ENCODE measurements around the gene ZNF785. TPM values are rescaled to one million over a fixed set of nuclear protein-coding genes. Genes with fewer than 3 reads are reported as not detected.
"Not testable (repeated sequence)": the region's sequence is repeated elsewhere in the genome, so short reads cannot be mapped to it uniquely, and the experiment has no call there.

ZNF785 gene
- total and polyA plus RNA-seq, 4 donors = 3.1 to 21.8 (median 8.6) TPM

- H3K4me1 ChIP-seq (ENCODE audit: control insufficient read depth in 1 of 2, insufficient read depth in 2 of 2, low read length in 2 of 2); DNase-seq; H3K9me3 ChIP-seq (ENCODE audit: control insufficient read depth, low read length); ATAC-seq (ENCODE audit: low FRiP score); H3K36me3 ChIP-seq (ENCODE audit: control insufficient read depth in 1 of 2, insufficient read depth in 2 of 2, low read length in 1 of 2); H3K27me3 ChIP-seq (ENCODE audit: control insufficient read depth in 1 of 2, insufficient read depth in 2 of 2, low read length in 1 of 2); H3K27ac ChIP-seq (ENCODE audit: low read depth in 1 of 2, low read length in 2 of 2); H3K4me3 ChIP-seq (ENCODE audit: low read length in 2 of 2): not testable (repeated sequence)
- intact Hi-C loops (cut with DNase I) = loop anchor here (5.0 to 10.0 kb wide), 2 partner anchors 43 to 55 kb away; partner anchors contain the start of gene ZNF747 (in 1 of the 2)
- WGBS, 2 donors = 87 to 88% methylated on average over 2 of the region's 2 CpGs
Measured at GRCh38 chr16:30589582-30589981, 4.1 kb upstream of the ZNF785 start.

DNA sequence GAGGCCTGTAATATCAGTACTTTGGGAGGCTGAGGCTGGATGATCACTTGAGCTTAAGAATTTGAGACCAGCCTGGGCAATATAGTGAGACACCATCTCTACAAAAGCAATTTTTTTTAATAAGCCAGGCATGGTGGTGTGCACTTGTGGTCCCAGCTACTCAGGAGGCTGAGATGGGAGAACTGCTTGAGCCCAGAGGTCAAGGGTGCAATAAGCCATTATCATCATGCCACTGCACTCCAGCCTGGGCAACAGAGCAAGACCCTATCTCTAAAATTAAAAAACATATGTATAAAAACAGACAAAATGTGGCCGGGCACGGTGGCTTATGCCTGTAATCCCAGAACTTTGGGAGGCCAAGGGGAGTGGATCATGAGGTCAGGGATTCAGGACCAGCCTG, 3.2 kb upstream of the ZNF785 start:
- WGBS, 2 donors = 92 to 94% methylated on average over 2 of the region's 2 CpGs
- no peak overlapping the region for H3K4me3 ChIP-seq (ENCODE audit: low read length in 2 of 2)
- H3K27me3 ChIP-seq (ENCODE audit: control insufficient read depth in 1 of 2, insufficient read depth in 2 of 2, low read length in 1 of 2) = no peaks in the 10 kb centered on the region
- DNase-seq (no peak), ATAC-seq (ENCODE audit: low FRiP score) (no peak)
- no peaks in the 10 kb centered on the region for H3K9me3 ChIP-seq (ENCODE audit: control insufficient read depth, low read length)
- no peaks in the 10 kb centered on the region for H3K36me3 ChIP-seq (ENCODE audit: control insufficient read depth in 1 of 2, insufficient read depth in 2 of 2, low read length in 1 of 2)
- H3K27ac ChIP-seq (ENCODE audit: low read depth in 1 of 2, low read length in 2 of 2) = no peak overlapping the region
- H3K4me1 ChIP-seq (ENCODE audit: control insufficient read depth in 1 of 2, insufficient read depth in 2 of 2, low read length in 2 of 2) = peaks cover 0 to 3% of the 10 kb centered on the region in 2 donors
- intact Hi-C loops (cut with DNase I) = loop anchor here (5.0 to 10.0 kb wide), 2 partner anchors 44 to 54 kb away; partner anchors contain the start of gene ZNF747 (in 1 of the 2)

GRCh38 chr16:30585022-30585399, 486 bp downstream of the ZNF785 start:
- ATAC-seq (ENCODE audit: low FRiP score) (no peak), DNase-seq (peak in 1 of 2 donors; percentile 56)
- Histone ChIP-seq H3K36me3 (ENCODE audit: control insufficient read depth in 1 of 2, insufficient read depth in 2 of 2, low read length in 1 of 2) (peaks cover 0 to 5% of the 10 kb centered on the region in 2 donors), H3K27me3 (ENCODE audit: control insufficient read depth in 1 of 2, insufficient read depth in 2 of 2, low read length in 1 of 2) (no peaks in the 10 kb centered on the region), H3K9me3 (ENCODE audit: control insufficient read depth, low read length) (no peaks in the 10 kb centered on the region), H3K4me1 (ENCODE audit: control insufficient read depth in 1 of 2, insufficient read depth in 2 of 2, low read length in 2 of 2) (peaks cover 0 to 3% of the 10 kb centered on the region in 2 donors), H3K4me3 (ENCODE audit: low read length in 2 of 2) (peak overlapping the region; percentile 19 to 57), H3K27ac (ENCODE audit: low read depth in 1 of 2, low read length in 2 of 2) (peak overlapping the region in 1 of 2 donors; percentile 60)
- intact Hi-C loops (cut with DNase I) = loop anchor here (5.0 to 10.0 kb wide), 2 partner anchors 47 to 50 kb away; partner anchors contain the start of gene ZNF747 (in 1 of the 2)
- WGBS, 2 donors = 0 to 1% methylated on average over 23 of the region's 23 CpGs

GRCh38 chr16:30582611-30583340, 2.7 kb downstream of the ZNF785 start:
- no peak for ATAC-seq (ENCODE audit: low FRiP score)
- WGBS, 2 donors = 96% methylated on average over 44 to 48 of the region's 48 CpGs
- peaks cover 0 to 5% of the 10 kb centered on the region in 2 donors for H3K36me3 ChIP-seq (ENCODE audit: control insufficient read depth in 1 of 2, insufficient read depth in 2 of 2, low read length in 1 of 2)
- no peaks in the 10 kb centered on the region for H3K27me3 ChIP-seq (ENCODE audit: control insufficient read depth in 1 of 2, insufficient read depth in 2 of 2, low read length in 1 of 2)
- no peak overlapping the region for H3K4me3 ChIP-seq (ENCODE audit: low read length in 2 of 2)
- no peaks in the 10 kb centered on the region for H3K9me3 ChIP-seq (ENCODE audit: control insufficient read depth, low read length)
- H3K27ac ChIP-seq (ENCODE audit: low read depth in 1 of 2, low read length in 2 of 2) = no peak overlapping the region
- peaks cover 0 to 3% of the 10 kb centered on the region in 2 donors for H3K4me1 ChIP-seq (ENCODE audit: control insufficient read depth in 1 of 2, insufficient read depth in 2 of 2, low read length in 2 of 2)
- no peak for DNase-seq
- intact Hi-C loops (cut with DNase I) = loop anchor here in 1 of 2 donors (10.0 kb wide), 1 partner anchor 48 kb away; the partner anchor contains the start of gene ZNF747

GRCh38 chr16:30581457-30581856, 4.0 kb downstream of the ZNF785 start:
- ATAC-seq (ENCODE audit: low FRiP score) (no peak), DNase-seq (no peak)
- peaks cover 0 to 3% of the 10 kb centered on the region in 2 donors for H3K4me1 ChIP-seq (ENCODE audit: control insufficient read depth in 1 of 2, insufficient read depth in 2 of 2, low read length in 2 of 2)
- peaks cover 2 to 5% of the 10 kb centered on the region in 2 donors for H3K36me3 ChIP-seq (ENCODE audit: control insufficient read depth in 1 of 2, insufficient read depth in 2 of 2, low read length in 1 of 2)
- H3K4me3 ChIP-seq (ENCODE audit: low read length in 2 of 2) = no peak overlapping the region
- intact Hi-C loops (cut with DNase I) = loop anchor here in 1 of 2 donors (10.0 kb wide), 1 partner anchor 47 kb away; the partner anchor contains the start of gene ZNF747
- no peak overlapping the region for H3K27ac ChIP-seq (ENCODE audit: low read depth in 1 of 2, low read length in 2 of 2)
- H3K9me3 ChIP-seq (ENCODE audit: control insufficient read depth, low read length) = no peaks in the 10 kb centered on the region
- no peaks in the 10 kb centered on the region for H3K27me3 ChIP-seq (ENCODE audit: control insufficient read depth in 1 of 2, insufficient read depth in 2 of 2, low read length in 1 of 2)
- 78 to 80% methylated on average over 7 of the region's 7 CpGs for WGBS, 2 donors

GRCh38 chr16:30574678-30575077, 10.8 kb downstream of the ZNF785 start:
- Histone ChIP-seq H3K36me3 (ENCODE audit: control insufficient read depth in 1 of 2, insufficient read depth in 2 of 2, low read length in 1 of 2) (peaks cover 0 to 3% of the 10 kb centered on the region in 2 donors), H3K9me3 (ENCODE audit: control insufficient read depth, low read length) (no peaks in the 10 kb centered on the region), H3K27ac (ENCODE audit: low read depth in 1 of 2, low read length in 2 of 2) (no peak overlapping the region), H3K4me3 (ENCODE audit: low read length in 2 of 2) (no peak overlapping the region), H3K4me1 (ENCODE audit: control insufficient read depth in 1 of 2, insufficient read depth in 2 of 2, low read length in 2 of 2) (no peaks in the 10 kb centered on the region), H3K27me3 (ENCODE audit: control insufficient read depth in 1 of 2, insufficient read depth in 2 of 2, low read length in 1 of 2) (no peaks in the 10 kb centered on the region)
- WGBS, 2 donors = 86 to 89% methylated on average over 1 of the region's 1 CpG
- no peak for ATAC-seq (ENCODE audit: low FRiP score)
- intact Hi-C loops (cut with DNase I) = loop anchor here in 1 of 2 donors (5.0 kb wide), 1 partner anchor 78 kb away; the partner anchor contains the start of gene PRR14
- no peak for DNase-seq

DNA sequence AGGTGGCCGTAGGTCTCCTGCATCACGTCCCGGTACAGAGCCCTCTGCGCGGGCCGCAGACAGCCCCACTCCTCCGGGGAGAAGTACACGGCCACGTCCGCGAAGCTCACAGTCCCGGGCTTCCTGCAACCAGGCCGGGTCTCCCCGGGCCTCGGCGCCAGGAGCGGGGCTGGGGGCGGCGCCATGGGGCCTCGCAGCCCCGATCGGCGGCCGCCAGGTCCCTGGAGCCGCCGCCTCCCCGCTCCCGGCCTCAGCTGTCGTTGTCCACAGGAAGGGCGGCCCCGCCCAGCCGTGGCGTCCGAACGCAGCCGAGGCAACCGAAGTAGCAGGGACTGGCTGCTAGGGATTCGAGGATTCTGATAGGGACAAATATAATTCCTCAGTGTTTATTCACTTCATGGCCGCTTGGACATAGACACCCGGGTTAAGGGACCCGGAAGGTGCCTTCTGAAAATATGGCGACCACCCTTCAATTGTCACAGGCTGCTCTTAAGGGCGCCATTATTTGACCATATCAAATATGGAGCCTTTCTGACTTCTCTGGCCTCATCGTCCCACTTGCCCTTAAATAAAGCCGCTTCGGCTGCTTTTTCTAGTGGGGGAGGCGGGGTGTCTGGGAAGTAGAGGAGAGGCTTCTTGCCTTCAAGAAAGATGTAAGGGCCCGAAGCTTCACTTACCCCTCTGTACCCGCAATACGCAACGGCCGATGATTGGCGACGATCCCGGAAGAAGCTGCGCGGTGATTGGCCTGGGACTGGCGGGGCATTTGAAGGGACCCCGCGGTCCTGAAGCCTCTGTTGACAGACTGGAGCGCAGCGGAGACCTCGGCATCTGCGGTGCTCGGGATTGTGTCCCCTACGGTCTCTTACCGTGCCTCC, 13.8 kb downstream of the ZNF785 start, which contains the start of gene ZNF688:
Gene ZNF688, minus strand, starts transcription at position 270 of the 878 bp plus-strand sequence. Its CDS starts 85 bp downstream, at position 185.
- ATAC-seq (ENCODE audit: low FRiP score) = peak; percentile 95
- intact Hi-C loops (cut with DNase I) = loop anchor here in 1 of 2 donors (1.0 to 5.0 kb wide), 2 partner anchors 13 to 81 kb away; partner anchors contain the start of genes PRR14 and ZNF764

More for the DNA sequence above, 13.8 kb downstream of the ZNF785 start, which contains the start of gene ZNF688:
- peak; percentile 97 to 98 for DNase-seq
- H3K4me3 ChIP-seq (ENCODE audit: low read length in 2 of 2) = peak within 1 kb of the TSS; percentile 16 to 85
- H3K4me1 ChIP-seq (ENCODE audit: control insufficient read depth in 1 of 2, insufficient read depth in 2 of 2, low read length in 2 of 2) = no peaks in the 10 kb centered on the region
- H3K27ac ChIP-seq (ENCODE audit: low read depth in 1 of 2, low read length in 2 of 2) = peak within 1 kb of the TSS; percentile 65 to 73
- no peaks in the 10 kb centered on the region for H3K27me3 ChIP-seq (ENCODE audit: control insufficient read depth in 1 of 2, insufficient read depth in 2 of 2, low read length in 1 of 2)
- no peaks in the 10 kb centered on the region for H3K9me3 ChIP-seq (ENCODE audit: control insufficient read depth, low read length)
- peaks cover 0 to 3% of the 10 kb centered on the region in 2 donors for H3K36me3 ChIP-seq (ENCODE audit: control insufficient read depth in 1 of 2, insufficient read depth in 2 of 2, low read length in 1 of 2)
- 0 to 1% methylated on average over 57 to 67 of the region's 67 CpGs for WGBS, 2 donors
